SK-N-SH (cell line): ENCODE data around the gene CSNK2A3. TPM values are rescaled to one million over a fixed set of nuclear protein-coding genes. Genes with fewer than 3 reads are reported as not detected.

Experiments
- CTCF ChIA-PET: fragments of 300-600, 350-600 bp; formaldehyde crosslinking; extraction: SDS; loops from one replicate; lab custom pipeline; 2021; lab: Yijun Ruan, JAX
- POLR2A ChIA-PET: fragments of 350-600 bp; sonication (Branson Sonifier 250); formaldehyde crosslinking; extraction: SDS; loops from one replicate; lab custom pipeline; 2020; ENCODE audit warnings: antibody characterized with exemption, inconsistent platforms; lab: Yijun Ruan, JAX
- DNase-seq: peaks from one replicate; pipeline ENCODE4 v3.0.0; 2012
- H2AFZ ChIP-seq: fragments of 200-600 bp; sonication (generic); 2 replicates; pipeline ENCODE4 v1.8.1; 2016; ENCODE audit warnings: antibody characterized with exemption, mild to moderate bottlenecking, low read depth
- H3F3A ChIP-seq: fragments of 200-600 bp; sonication (generic); replicated peaks from 2 replicates; pipeline ENCODE3; 2016; ENCODE audit warnings: antibody characterized with exemption, mild to moderate bottlenecking; ENCODE audit not compliant: insufficient read depth
- H3K27ac ChIP-seq, 2 experiments: fragments of 200-500 bp in 1 of 2; fragments of 200-600 bp in 1 of 2; sonication (Bioruptor generic) in 1 of 2; sonication (generic), shearing (Covaris generic) in 1 of 2; 2 replicates each; pipeline versions ENCODE4 v1.5.1 to v1.6.1; 2014 to 2016; ENCODE audit warnings: low read depth in 2 of 2, inconsistent platforms in 1 of 2, low read length in 1 of 2, mild to moderate bottlenecking in 1 of 2, mixed read lengths in 1 of 2
- H3K27me3 ChIP-seq: fragments of 200-600 bp; sonication (generic), shearing (Covaris generic); 2 replicates; pipeline ENCODE4 v1.6.1; 2016; ENCODE audit warnings: mixed run types; ENCODE audit not compliant: insufficient read depth
- H3K36me3 ChIP-seq, 2 experiments: fragments of 200-500 bp in 1 of 2; fragments of 200-600 bp in 1 of 2; sonication (Bioruptor generic) in 1 of 2; sonication (generic) in 1 of 2; replicated peaks in 1 of 2; 2 replicates each; pipeline versions ENCODE3 to v1.5.1; 2014 to 2016; ENCODE audit warnings: low read length in 1 of 2, mild to moderate bottlenecking in 1 of 2; ENCODE audit not compliant: insufficient read depth in 2 of 2, control insufficient read depth in 1 of 2
- H3K4me1 ChIP-seq, 2 experiments: fragments of 200-500 bp in 1 of 2; fragments of 200-600 bp in 1 of 2; sonication (Bioruptor generic) in 1 of 2; sonication (generic), shearing (Covaris generic) in 1 of 2; 2 replicates each; pipeline versions ENCODE4 v1.5.1 to v1.6.1; 2014 to 2016; ENCODE audit warnings: low read depth in 1 of 2, low read length in 1 of 2, mixed run types in 1 of 2; ENCODE audit not compliant: insufficient read depth in 2 of 2, control insufficient read depth in 1 of 2
- H3K4me2 ChIP-seq: fragments of 200-600 bp; sonication (generic), shearing (Covaris generic); 2 replicates; pipeline ENCODE4 v1.6.1; 2017; ENCODE audit warnings: mixed run types
- H3K4me3 ChIP-seq, 2 experiments: fragments of 200-500 bp in 1 of 2; fragments of 200-600 bp in 1 of 2; sonication (Bioruptor generic) in 1 of 2; sonication (generic), shearing (Covaris generic) in 1 of 2; 2 replicates each; pipeline versions ENCODE4 v1.5.1 to v1.8.1; 2014 to 2016; ENCODE audit warnings: low read depth in 2 of 2, inconsistent platforms in 1 of 2, low read length in 1 of 2, mild to moderate bottlenecking in 1 of 2, mixed read lengths in 1 of 2, moderate library complexity in 1 of 2
- H3K79me2 ChIP-seq: fragments of 200-600 bp; sonication (generic); 2 replicates; pipeline ENCODE4 v1.8.1; 2017; ENCODE audit warnings: mild to moderate bottlenecking; ENCODE audit not compliant: insufficient read depth
- H3K9ac ChIP-seq: fragments of 200-600 bp; sonication (generic); 2 replicates; pipeline ENCODE4 v1.6.1; 2017; ENCODE audit warnings: mixed run types
- H3K9me2 ChIP-seq: fragments of 200-600 bp; sonication (generic); 2 replicates; pipeline ENCODE4 v1.6.1; 2017; ENCODE audit warnings: mixed run types
- H3K9me3 ChIP-seq: fragments of 200-600 bp; sonication (generic); 2 replicates; pipeline ENCODE4 v1.6.1; 2017; ENCODE audit warnings: mixed run types, mild to moderate bottlenecking, moderate library complexity
- H4K20me1 ChIP-seq: fragments of 200-600 bp; sonication (generic); 2 replicates; pipeline ENCODE4 v1.6.1; 2017; ENCODE audit warnings: mild to moderate bottlenecking, mixed run types; ENCODE audit not compliant: insufficient read depth
- FOSL2 ChIP-seq: IDR thresholded peaks from 2 replicates; pipeline ENCODE4 v1.4.0; 2012; ENCODE audit warnings: low read depth, mild to moderate bottlenecking, moderate library complexity, borderline replicate concordance
- FOXM1 ChIP-seq: IDR thresholded peaks from 2 replicates; pipeline ENCODE4 v1.4.0; 2012; ENCODE audit warnings: low read depth, mild to moderate bottlenecking
- GATA2 ChIP-seq: sonication (generic); formaldehyde crosslinking; IDR thresholded peaks from 2 replicates; pipeline ENCODE4 v1.5.0; 2020; ENCODE audit warnings: mild to moderate bottlenecking, missing genetic modification reagents
- MEF2A ChIP-seq: IDR thresholded peaks from 2 replicates; pipeline ENCODE4 v1.4.0; 2012; ENCODE audit warnings: low read depth, borderline replicate concordance
- MXI1 ChIP-seq: IDR thresholded peaks from 2 replicates; pipeline ENCODE4 v1.6.1; 2012; ENCODE audit warnings: mild to moderate bottlenecking, low read depth, low read length, improper control_type of control experiment
- NFIC ChIP-seq: IDR thresholded peaks from 2 replicates; pipeline ENCODE4 v1.4.0; 2012; ENCODE audit warnings: borderline replicate concordance
- NRF1 ChIP-seq: IDR thresholded peaks from 2 replicates; pipeline ENCODE4 v1.6.1; 2012; ENCODE audit warnings: low read depth, mild to moderate bottlenecking, low read length
- POLR2AphosphoS5 ChIP-seq: IDR thresholded peaks from 2 replicates; pipeline ENCODE4 v1.6.1; 2012; ENCODE audit warnings: low read depth, low read length
- RAD21 ChIP-seq: IDR thresholded peaks from 2 replicates; pipeline ENCODE4 v1.6.1; 2012; ENCODE audit warnings: mild to moderate bottlenecking, low read length
- RXRA ChIP-seq: IDR thresholded peaks from 2 replicates; pipeline ENCODE4 v1.4.0; 2012; ENCODE audit warnings: low read depth, mild to moderate bottlenecking, borderline replicate concordance
- SIN3A ChIP-seq: IDR thresholded peaks from 2 replicates; pipeline ENCODE4 v1.6.1; 2012; ENCODE audit warnings: low read depth, mild to moderate bottlenecking, low read length, moderate library complexity, borderline replicate concordance
- TAF1 ChIP-seq: IDR thresholded peaks from 2 replicates; pipeline ENCODE4 v1.6.1; 2012; ENCODE audit warnings: low read depth, mild to moderate bottlenecking, low read length, moderate library complexity, borderline replicate concordance
- TCF12 ChIP-seq: IDR thresholded peaks from 2 replicates; pipeline ENCODE4 v1.4.0; 2012
- TEAD4 ChIP-seq: IDR thresholded peaks from 2 replicates; pipeline ENCODE4 v1.4.0; 2012; ENCODE audit warnings: mild to moderate bottlenecking, borderline replicate concordance; ENCODE audit not compliant: insufficient read depth
- WGBS: methylation state at CpG from one replicate; pipeline ENCODE4 v1.1.6; 2017; ENCODE audit warnings: low lambda C conversion rate; 5-methylcytosine and 5-hydroxymethylcytosine counted together
- polyA plus RNA-seq, 3 experiments: library from polyadenylated mRNA; depleted of rRNA; stranded (reverse); fragments of >200 nt; gene quantifications; 2 replicates each; pipeline ENCODE4 v1.2.3, GENCODE V29; 2012
- TF ChIP-seq, protein P1 (sequence below): fragments of 150-350 bp; IDR thresholded peaks from 2 replicates; pipeline ENCODE4 v1.6.1; 2016; ENCODE audit warnings: mild to moderate bottlenecking, low read depth, low read length
- TF ChIP-seq, protein P2 (sequence below): fragments of 200-600 bp; sonication (generic); IDR thresholded peaks from 2 replicates; pipeline ENCODE4 v1.6.1; 2017; ENCODE audit warnings: antibody characterized with exemption, mild to moderate bottlenecking, moderate library complexity
- TF ChIP-seq, protein P3 (sequence below): IDR thresholded peaks from 2 replicates; pipeline ENCODE4 v1.4.0; 2012; ENCODE audit warnings: low read depth
- TF ChIP-seq, protein P4 (sequence below): IDR thresholded peaks from 2 replicates; pipeline ENCODE4; 2012
- TF ChIP-seq, protein P5 (sequence below): IDR thresholded peaks from 2 replicates; pipeline ENCODE4 v1.4.0; 2012; ENCODE audit warnings: low read depth, borderline replicate concordance
- TF ChIP-seq, protein P6 (sequence below): IDR thresholded peaks from 2 replicates; pipeline ENCODE4 v1.6.1; 2012; ENCODE audit warnings: mild to moderate bottlenecking, low read depth, low read length, moderate library complexity

The CSNK2A3 gene
- polyA plus RNA-seq, 1 of the 3 experiments (the other 2 are of a cell fraction): 0.31 TPM

DNA sequence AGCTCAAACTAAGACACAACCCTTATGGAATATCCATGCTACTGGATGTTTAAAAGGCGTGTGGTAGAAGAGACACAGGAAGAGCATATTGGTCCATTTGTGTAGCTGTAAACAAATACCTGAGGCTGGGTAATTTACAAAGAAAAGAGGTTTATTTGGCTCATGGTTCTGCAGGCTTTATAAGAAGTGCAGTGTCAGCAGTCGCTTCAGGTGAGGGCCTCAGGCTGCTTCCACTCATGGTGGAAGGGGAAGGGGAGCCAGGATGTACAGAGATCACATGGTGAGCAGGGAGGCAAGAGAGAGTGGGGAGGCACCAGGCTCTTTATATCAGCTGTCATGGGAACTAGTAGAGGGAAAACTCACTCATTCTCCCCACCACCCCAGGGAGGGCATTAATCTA lies 31.8 kb upstream of the CSNK2A3 start:
- Histone ChIP-seq H4K20me1 (no peaks in the 10 kb centered on the region), H3K9me3 (no peaks in the 10 kb centered on the region), H3K9me2 (no peaks in the 10 kb centered on the region), H3K27me3 (no peaks in the 10 kb centered on the region), H3K4me2 (no peak overlapping the region), H3K27ac (no peak overlapping the region), H3K79me2 (no peaks in the 10 kb centered on the region), H3F3A (no peaks in the 10 kb centered on the region), H3K9ac (no peak overlapping the region), H2AFZ (no peak overlapping the region), H3K36me3 (no peaks in the 10 kb centered on the region), H3K4me1 (no peaks in the 10 kb centered on the region; a peak in 1 of 4 replicates), H3K4me3 (no peak overlapping the region)
- 54% methylated on average over 2 of the region's 2 CpGs for WGBS
- ChIA-PET CTCF (no interaction called here), POLR2A (no interaction called here)
- DNase-seq: no peak
- TF ChIP-seq POLR2AphosphoS5: no peak
- TF ChIP-seq, protein P1, sequence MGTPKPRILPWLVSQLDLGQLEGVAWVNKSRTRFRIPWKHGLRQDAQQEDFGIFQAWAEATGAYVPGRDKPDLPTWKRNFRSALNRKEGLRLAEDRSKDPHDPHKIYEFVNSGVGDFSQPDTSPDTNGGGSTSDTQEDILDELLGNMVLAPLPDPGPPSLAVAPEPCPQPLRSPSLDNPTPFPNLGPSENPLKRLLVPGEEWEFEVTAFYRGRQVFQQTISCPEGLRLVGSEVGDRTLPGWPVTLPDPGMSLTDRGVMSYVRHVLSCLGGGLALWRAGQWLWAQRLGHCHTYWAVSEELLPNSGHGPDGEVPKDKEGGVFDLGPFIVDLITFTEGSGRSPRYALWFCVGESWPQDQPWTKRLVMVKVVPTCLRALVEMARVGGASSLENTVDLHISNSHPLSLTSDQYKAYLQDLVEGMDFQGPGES: no peak
- TF ChIP-seq, protein P2, sequence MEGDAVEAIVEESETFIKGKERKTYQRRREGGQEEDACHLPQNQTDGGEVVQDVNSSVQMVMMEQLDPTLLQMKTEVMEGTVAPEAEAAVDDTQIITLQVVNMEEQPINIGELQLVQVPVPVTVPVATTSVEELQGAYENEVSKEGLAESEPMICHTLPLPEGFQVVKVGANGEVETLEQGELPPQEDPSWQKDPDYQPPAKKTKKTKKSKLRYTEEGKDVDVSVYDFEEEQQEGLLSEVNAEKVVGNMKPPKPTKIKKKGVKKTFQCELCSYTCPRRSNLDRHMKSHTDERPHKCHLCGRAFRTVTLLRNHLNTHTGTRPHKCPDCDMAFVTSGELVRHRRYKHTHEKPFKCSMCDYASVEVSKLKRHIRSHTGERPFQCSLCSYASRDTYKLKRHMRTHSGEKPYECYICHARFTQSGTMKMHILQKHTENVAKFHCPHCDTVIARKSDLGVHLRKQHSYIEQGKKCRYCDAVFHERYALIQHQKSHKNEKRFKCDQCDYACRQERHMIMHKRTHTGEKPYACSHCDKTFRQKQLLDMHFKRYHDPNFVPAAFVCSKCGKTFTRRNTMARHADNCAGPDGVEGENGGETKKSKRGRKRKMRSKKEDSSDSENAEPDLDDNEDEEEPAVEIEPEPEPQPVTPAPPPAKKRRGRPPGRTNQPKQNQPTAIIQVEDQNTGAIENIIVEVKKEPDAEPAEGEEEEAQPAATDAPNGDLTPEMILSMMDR: no peak
- TF ChIP-seq FOSL2: no peak
- no peak for TF ChIP-seq NRF1
- TF ChIP-seq TEAD4: no peak
- no peak for TF ChIP-seq NFIC
- TF ChIP-seq, protein P3, sequence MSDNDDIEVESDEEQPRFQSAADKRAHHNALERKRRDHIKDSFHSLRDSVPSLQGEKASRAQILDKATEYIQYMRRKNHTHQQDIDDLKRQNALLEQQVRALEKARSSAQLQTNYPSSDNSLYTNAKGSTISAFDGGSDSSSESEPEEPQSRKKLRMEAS: no peak
- no peak for TF ChIP-seq MEF2A
- TF ChIP-seq RXRA: no peak
- no peak for TF ChIP-seq RAD21

DNA sequence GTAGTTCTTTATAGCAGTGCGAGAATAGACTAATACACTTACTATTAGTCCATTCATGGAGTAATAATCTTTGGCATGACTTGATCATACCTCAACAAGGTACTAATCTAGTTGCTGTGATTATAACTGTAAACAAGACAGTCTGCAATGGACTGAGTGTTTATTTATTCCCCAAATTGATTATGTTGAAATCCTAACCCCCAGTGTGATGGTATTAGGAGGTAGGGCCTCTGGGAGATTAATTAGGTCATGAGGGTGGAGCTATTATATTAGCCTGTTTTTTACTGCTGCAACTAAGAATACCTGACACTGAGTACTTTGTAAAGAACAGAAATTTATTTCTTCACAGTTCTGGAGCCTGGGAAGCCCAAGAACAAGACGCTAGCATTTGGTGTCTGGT lies 30.9 kb upstream of the CSNK2A3 start:
- Histone ChIP-seq H3K27ac (no peak overlapping the region), H3K4me2 (no peak overlapping the region), H3K27me3 (no peaks in the 10 kb centered on the region), H2AFZ (no peak overlapping the region), H4K20me1 (no peaks in the 10 kb centered on the region), H3F3A (no peaks in the 10 kb centered on the region), H3K9me2 (no peaks in the 10 kb centered on the region), H3K79me2 (no peaks in the 10 kb centered on the region), H3K4me3 (no peak overlapping the region), H3K36me3 (no peaks in the 10 kb centered on the region), H3K4me1 (peaks cover 0 to 5% of the 10 kb centered on the region in 2 experiments; a peak in 1 of 4 replicates), H3K9ac (no peak overlapping the region), H3K9me3 (no peaks in the 10 kb centered on the region)
- WGBS: 57% methylated on average over 2 of the region's 2 CpGs
- CTCF ChIA-PET: no interaction called here
- POLR2A ChIA-PET: no interaction called here
- no peak for DNase-seq
- TF ChIP-seq, protein P4, sequence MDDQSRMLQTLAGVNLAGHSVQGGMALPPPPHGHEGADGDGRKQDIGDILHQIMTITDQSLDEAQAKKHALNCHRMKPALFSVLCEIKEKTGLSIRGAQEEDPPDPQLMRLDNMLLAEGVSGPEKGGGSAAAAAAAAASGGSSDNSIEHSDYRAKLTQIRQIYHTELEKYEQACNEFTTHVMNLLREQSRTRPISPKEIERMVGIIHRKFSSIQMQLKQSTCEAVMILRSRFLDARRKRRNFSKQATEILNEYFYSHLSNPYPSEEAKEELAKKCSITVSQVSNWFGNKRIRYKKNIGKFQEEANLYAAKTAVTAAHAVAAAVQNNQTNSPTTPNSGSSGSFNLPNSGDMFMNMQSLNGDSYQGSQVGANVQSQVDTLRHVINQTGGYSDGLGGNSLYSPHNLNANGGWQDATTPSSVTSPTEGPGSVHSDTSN: no peak
- TF ChIP-seq RAD21 (no peak), SIN3A (no peak), TAF1 (no peak), TCF12 (no peak), MXI1 (no peak), TEAD4 (no peak), FOSL2 (no peak), FOXM1 (no peak), GATA2 (CRISPR knock-in tag) (no peak), NFIC (no peak)
- TF ChIP-seq, protein P5, sequence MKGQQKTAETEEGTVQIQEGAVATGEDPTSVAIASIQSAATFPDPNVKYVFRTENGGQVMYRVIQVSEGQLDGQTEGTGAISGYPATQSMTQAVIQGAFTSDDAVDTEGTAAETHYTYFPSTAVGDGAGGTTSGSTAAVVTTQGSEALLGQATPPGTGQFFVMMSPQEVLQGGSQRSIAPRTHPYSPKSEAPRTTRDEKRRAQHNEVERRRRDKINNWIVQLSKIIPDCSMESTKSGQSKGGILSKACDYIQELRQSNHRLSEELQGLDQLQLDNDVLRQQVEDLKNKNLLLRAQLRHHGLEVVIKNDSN: no peak
- TF ChIP-seq, protein P6, sequence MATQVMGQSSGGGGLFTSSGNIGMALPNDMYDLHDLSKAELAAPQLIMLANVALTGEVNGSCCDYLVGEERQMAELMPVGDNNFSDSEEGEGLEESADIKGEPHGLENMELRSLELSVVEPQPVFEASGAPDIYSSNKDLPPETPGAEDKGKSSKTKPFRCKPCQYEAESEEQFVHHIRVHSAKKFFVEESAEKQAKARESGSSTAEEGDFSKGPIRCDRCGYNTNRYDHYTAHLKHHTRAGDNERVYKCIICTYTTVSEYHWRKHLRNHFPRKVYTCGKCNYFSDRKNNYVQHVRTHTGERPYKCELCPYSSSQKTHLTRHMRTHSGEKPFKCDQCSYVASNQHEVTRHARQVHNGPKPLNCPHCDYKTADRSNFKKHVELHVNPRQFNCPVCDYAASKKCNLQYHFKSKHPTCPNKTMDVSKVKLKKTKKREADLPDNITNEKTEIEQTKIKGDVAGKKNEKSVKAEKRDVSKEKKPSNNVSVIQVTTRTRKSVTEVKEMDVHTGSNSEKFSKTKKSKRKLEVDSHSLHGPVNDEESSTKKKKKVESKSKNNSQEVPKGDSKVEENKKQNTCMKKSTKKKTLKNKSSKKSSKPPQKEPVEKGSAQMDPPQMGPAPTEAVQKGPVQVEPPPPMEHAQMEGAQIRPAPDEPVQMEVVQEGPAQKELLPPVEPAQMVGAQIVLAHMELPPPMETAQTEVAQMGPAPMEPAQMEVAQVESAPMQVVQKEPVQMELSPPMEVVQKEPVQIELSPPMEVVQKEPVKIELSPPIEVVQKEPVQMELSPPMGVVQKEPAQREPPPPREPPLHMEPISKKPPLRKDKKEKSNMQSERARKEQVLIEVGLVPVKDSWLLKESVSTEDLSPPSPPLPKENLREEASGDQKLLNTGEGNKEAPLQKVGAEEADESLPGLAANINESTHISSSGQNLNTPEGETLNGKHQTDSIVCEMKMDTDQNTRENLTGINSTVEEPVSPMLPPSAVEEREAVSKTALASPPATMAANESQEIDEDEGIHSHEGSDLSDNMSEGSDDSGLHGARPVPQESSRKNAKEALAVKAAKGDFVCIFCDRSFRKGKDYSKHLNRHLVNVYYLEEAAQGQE: no peak
